Activated naive CD4-positive, alpha-beta T cell (primary cell): Measurements from ENCODE around the gene METTL9.
"Not testable (repeated sequence)": the region's sequence is repeated elsewhere in the genome, so short reads cannot be mapped to it uniquely, and the experiment has no call there.

Source experiments
- DNase-seq, 4 experiments: peaks; one replicate each; lab custom pipeline; 2025; lab: John Stamatoyannopoulos, UW

METTL9 gene

DNA sequence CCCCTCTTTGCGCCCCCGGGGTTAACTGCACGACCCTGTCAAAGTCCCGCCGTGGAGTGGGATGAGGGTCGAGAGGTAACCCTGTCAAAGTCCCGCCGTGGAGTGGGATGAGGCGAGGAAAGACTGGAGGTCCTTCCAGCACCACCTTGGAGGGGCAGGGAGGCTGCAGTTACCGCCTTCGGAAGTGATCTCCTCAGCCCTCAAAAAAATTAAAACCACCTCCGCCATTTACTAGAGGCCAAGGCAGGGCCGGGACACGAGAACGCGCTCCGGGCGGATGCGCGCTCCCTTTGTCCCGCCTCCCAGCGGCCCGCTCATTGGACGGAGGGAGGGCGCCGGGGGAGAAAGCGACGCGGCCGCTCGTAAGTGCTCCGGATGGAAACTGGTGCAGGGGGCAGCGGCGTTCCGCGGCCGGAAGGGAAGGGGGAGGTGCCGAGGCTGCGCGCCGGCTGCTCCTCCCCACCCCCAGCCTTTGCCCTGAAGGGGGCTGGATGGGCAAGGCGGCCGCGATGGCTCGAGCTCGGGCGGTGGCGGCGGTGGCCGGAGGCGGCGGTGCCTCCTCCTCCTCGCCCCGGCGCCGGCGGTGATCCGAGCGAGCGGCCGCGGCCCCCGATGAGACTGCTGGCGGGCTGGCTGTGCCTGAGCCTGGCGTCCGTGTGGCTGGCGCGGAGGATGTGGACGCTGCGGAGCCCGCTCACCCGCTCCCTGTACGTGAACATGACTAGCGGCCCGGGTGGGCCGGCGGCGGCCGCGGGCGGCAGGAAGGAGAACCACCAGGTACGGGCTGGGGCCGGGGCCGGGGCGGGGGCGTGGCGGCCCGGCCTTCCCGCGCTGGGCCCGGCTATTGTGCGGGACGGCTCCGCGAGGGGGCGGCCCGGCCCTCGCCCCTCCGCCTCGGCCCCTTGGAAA lies at the start of gene METTL9:
Gene METTL9, plus strand, starts transcription at position 456 of the 909 bp plus-strand sequence. Its CDS starts 157 bp downstream, at position 613.
- DNase-seq, result peak; percentile 83 to 95 (median 87)

DNA sequence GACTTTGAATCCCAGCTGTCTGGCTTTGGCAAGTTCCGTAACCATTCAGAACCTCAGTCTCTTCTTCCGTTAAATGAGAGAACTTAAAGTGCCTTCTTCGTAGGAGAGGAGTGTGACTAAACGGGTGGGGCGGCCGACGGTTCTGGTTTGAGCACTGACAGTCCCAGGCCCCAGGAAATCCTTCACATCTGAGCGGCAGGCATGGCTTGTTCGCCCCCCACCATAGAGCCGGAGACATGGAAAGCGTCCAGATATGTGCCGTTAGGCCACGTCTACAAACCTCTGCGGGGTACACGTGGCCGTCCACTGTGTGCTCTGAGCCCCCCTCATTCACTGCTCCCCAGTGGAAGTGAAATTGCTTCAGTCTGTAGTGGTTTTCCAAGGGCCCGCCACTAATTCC lies 49.4 kb upstream of the METTL9 start:
- not testable (repeated sequence) for DNase-seq

- not testable (repeated sequence) for DNase-seq
Measured at GRCh38 chr16:21550435-21550834, 48.9 kb upstream of the METTL9 start.

- not testable (repeated sequence) for DNase-seq
Measured at GRCh38 chr16:21551076-21551475, 48.3 kb upstream of the METTL9 start.

DNA sequence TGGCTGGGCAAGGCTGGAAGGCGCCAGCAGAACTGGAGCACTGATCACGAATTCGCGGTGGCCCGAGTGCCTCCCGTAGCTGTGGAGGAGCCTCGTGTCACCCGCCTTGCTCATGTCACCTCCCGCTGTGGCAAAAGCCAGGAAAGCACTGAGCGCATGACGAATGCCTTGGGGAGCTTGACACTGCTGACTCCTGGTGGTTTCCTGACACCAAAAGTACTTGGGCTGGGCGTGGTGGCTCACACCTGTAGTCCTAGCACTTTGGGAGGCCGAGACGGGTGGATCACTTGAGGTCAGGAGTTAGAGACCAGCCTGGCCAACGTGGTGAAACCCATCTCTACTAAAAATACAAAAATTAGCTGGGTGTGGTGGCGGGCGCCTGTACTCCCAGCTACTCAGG lies 47.8 kb upstream of the METTL9 start:
- DNase-seq, result not testable (repeated sequence)

GRCh38 chr16:21553481-21554296 lies 45.7 kb upstream of the METTL9 start:
- not testable (repeated sequence) for DNase-seq

DNA sequence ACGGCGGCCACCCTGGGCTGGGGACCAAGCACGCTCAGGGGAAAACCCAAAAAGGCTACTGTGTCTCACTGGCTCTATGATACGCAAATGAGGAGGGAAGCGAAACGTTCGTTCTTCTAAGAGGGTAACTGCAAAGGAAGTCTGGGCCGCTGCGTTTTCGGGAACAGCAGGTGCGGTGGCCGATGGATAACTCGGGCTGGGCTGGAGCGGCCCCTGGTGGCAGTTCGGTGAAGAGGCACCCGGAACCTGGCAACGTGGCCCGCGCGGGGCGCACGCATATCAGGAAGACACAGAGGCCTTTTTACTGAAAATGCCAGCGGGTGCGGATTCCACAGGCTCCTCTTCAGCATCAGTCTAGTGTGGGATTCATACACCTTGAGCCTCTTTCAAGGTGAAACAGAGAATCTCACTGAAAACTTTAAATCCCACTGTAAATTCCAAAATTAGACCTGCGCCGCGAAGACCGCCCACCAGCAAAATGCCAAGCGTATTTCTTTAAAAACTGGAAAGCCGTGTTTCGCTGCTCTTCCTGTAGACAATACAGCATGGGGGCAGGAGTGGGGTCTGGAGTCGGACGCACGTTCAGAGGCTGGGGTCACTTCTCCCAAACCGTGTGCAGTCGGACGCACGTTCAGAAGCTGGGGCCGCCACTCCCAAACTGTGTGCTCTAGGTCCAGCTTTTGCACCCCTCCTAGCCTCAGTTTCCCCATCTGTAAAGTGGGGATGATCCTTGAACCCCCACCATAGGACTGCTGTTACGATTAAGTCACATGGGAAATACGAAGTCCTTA lies 44.4 kb upstream of the METTL9 start:
- peak; percentile 81 to 95 (median 90) for DNase-seq

- not testable (repeated sequence) for DNase-seq
Measured at GRCh38 chr16:21555621-21556020, 43.8 kb upstream of the METTL9 start.

- DNase-seq, result not testable (repeated sequence)
Measured at GRCh38 chr16:21556026-21556595, 43.3 kb upstream of the METTL9 start.

GRCh38 chr16:21556651-21557241 lies 42.6 kb upstream of the METTL9 start:
- DNase-seq, result not testable (repeated sequence)

DNA sequence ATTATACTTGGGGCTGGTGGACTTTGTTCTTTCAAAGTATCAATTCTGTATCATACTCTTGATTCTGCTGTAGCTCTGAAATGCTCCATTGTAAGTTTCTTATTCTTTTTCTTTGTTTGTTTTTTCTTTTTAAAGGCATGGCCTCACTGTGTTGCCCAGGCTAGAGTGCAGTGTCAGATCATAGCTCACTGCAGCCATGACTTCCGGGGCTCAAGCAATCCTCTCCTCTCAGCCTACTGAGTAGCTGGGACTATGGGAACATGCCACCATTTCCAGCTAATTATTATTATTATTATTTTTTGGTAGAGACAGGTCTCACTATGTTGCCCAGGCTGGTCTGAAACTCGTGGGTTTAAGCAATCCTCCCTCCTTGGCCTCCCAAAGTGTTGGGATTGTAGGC lies 38.9 kb upstream of the METTL9 start:
- DNase-seq, result no peak

DNA sequence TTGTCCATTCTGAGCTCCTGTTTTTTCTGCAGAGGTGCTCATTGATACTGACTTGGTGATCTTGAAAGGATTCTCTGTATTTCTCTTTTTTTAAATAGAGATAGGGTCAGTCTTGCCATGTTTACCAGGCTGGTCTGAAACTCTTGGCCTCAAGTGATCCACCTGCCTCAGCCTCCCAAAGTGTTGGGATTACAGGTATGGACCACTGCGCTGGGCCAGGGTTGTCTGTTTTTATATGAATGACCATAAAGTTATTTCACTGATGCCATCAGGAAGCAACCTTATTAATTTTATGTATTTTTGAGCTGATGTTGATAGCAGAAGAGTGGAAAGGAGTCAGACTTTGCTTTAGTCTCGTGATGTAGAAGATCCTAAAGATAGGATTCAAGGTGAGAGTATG lies 35.7 kb upstream of the METTL9 start:
- no peak for DNase-seq

GRCh38 chr16:21564367-21564766 lies 35.0 kb upstream of the METTL9 start:
- not testable (repeated sequence) for DNase-seq

DNA sequence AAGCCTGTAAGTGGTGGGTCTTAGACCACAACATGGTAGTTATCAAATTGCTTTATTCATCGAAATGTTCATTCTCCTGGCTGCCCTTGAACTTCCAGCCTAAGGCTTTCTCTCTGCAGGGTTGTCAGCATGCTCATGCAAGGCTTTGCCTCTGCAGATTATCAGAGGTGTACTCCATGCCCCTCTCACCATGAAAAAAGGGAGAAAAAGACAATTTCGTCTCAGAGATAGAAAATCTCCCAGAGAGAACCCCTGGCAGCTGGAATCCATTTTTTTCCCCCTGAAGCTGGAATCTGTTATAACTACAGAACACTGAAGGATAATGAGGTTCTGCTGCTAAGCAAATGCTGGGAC lies 33.9 kb upstream of the METTL9 start:
- DNase-seq, result no peak

GRCh38 chr16:21565861-21566669 lies 33.3 kb upstream of the METTL9 start:
- no peak for DNase-seq

DNA sequence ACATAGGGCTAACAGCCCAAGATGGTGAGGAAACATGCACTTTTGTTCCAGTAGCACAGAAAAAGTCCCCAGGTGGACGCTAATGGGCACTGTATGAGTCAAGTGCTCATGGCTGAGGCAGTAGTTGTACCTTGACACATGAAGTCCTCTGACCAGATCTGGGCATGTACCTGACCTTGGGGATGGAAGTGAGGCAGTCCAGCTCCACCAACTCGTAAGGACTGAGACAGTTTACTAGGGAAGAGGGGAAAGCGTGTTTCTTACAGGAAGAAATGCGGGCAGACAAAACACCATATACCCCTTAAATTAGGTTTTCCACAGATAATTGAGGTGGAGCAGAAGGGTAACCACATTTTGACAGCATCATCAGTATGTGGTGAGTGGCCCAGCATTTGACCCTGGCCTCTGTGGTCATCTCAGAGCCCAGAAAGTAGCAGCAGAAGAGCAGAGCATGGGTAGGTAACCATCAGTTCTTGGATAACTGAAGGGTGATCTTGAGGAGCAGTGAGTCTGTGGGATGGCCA lies 32.4 kb upstream of the METTL9 start:
- no peak for DNase-seq

- not testable (repeated sequence) for DNase-seq
Measured at GRCh38 chr16:21567496-21567895, 31.9 kb upstream of the METTL9 start.

- DNase-seq, result no peak
Measured at GRCh38 chr16:21568502-21569189, 30.7 kb upstream of the METTL9 start.

DNA sequence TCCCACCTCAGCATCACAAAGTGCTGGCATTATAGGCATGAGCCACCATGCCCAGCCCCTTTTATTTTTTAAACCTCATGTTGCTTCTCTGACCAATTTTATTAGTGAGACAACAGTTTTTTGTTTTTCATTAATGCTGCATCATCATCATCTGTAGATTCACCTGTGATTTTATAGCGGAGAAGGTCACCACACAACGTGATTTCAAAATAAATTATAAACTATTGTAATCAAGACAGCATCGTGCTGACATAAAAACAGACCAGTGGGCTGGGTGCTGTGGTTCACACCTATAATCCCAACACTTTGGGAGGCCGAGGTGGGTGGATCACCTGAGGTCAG lies 28.7 kb upstream of the METTL9 start:
- DNase-seq, result no peak

GRCh38 chr16:21573506-21573905 lies 25.9 kb upstream of the METTL9 start:
- not testable (repeated sequence) for DNase-seq
